Vagina (tissue), 2 donors: Measurements from ENCODE around the gene HOXD8. TPM values are rescaled to one million over a fixed set of nuclear protein-coding genes. Genes with fewer than 3 reads are reported as not detected.

Source experiments
- DNase-seq, 2 donors: peaks; one replicate each; pipeline ENCODE4 v3.0.0-alpha.2; 2017; ENCODE audit errors: extremely low spot score in 2 of 2
- H3K27ac ChIP-seq: fragments of 200-600 bp; sonication (generic); one replicate; pipeline ENCODE4 v1.5.1; 2019
- H3K27me3 ChIP-seq: fragments of 200-600 bp; sonication (generic); one replicate; pipeline ENCODE4 v1.5.1; 2019
- H3K36me3 ChIP-seq, 2 donors: fragments of 200-600 bp; sonication (generic); one replicate each; pipeline ENCODE4 v1.5.1; 2017 to 2019
- H3K4me1 ChIP-seq: fragments of 200-600 bp; sonication (generic); one replicate; pipeline ENCODE4 v1.5.1; 2019
- H3K4me3 ChIP-seq, 2 donors: fragments of 200-600 bp; sonication (generic); 1 replicate in 1 of 2; 2 replicates in 1 of 2; pipeline ENCODE4 v1.5.1; 2016 to 2019
- H3K9me3 ChIP-seq: fragments of 200-600 bp; sonication (generic); one replicate; pipeline ENCODE4 v1.5.1; 2019
- POLR2A ChIP-seq, 2 donors: fragments of 450-650 bp; IDR thresholded peaks; one replicate each; pipeline ENCODE4 v1.6.1; 2017; ENCODE audit warnings: antibody characterized with exemption in 2 of 2, mild to moderate bottlenecking in 2 of 2, moderate library complexity in 2 of 2
- POLR2AphosphoS5 ChIP-seq, 2 donors: sonication (generic); formaldehyde crosslinking; IDR thresholded peaks; one replicate each; pipeline ENCODE4 v1.9.0; 2017; ENCODE audit warnings: antibody characterized with exemption in 2 of 2, mild to moderate bottlenecking in 2 of 2, low read depth in 1 of 2; ENCODE audit not compliant: insufficient read depth in 1 of 2
- intact Hi-C: fragments of 100-400 bp; cut with DNase I; formaldehyde crosslinking; loops from one replicate; pipeline ENCODE4 v1.15.1; 2023
- total RNA-seq: library from RNA; depleted of rRNA; stranded (reverse); fragments of >200 nt; gene quantifications from one replicate; pipeline ENCODE4 v1.2.3, GENCODE V29; 2016
- TF ChIP-seq, protein P1 (sequence below), 3 experiments: fragments of 450-650 bp in 2 of 3; fragments of 200-600 bp in 1 of 3; sonication (generic) in 1 of 3; IDR thresholded peaks; one replicate each; pipeline ENCODE4 v1.5.1; 2017 to 2019; ENCODE audit warnings: antibody characterized with exemption in 3 of 3, mild to moderate bottlenecking in 2 of 3, moderate library complexity in 2 of 3

The HOXD8 gene
- total RNA-seq, 1 donor from 2014 or later = 10.3 TPM

DNA sequence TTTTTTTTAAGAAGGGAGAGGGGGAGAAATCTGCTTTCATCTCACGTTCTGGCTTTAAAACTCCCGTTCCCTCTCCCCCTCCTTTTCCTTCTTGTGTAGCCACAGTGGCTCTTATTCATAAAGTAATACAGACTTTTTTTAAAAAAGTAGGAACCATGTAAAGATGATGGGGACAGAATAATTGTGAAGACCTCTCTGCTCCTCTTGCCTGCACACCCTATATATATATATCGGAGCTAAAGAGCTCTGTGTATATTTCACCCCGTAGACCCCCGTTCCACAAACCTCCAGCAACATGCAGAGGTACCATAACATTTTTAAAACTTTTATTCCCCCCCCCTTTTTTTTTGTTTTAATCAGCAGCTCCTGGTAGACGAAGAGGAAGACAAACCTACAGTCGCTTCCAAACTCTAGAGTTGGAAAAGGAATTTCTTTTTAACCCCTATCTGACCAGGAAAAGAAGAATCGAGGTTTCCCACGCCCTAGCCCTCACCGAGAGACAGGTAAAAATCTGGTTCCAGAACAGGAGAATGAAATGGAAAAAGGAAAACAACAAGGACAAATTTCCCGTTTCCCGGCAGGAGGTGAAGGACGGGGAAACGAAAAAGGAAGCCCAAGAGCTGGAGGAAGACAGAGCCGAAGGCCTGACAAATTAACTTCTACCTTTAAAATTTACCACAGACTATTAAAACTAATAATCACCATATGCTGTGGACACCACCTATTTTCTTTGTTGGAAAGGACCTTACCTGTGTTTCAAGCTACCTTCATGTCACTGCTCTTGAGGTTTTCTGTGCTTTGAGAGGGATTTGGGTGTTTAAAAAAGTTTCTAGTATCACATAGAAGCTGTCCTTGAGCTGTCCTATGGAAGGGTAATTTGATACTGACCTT is 1.7 kb downstream of the HOXD8 start:
- intact Hi-C loops = loop anchor here (1.0 kb wide), 1 partner anchor 24 kb away; the partner anchor contains the start of gene HOXD11
- Histone ChIP-seq H3K4me1 (peaks cover 20% of the 10 kb centered on the region), H3K36me3 (no peaks in the 10 kb centered on the region), H3K27ac (peak overlapping the region; percentile 83), H3K9me3 (no peaks in the 10 kb centered on the region), H3K4me3 (peak overlapping the region; percentile 46 to 58), H3K27me3 (peaks cover 5% of the 10 kb centered on the region)
- no peak for DNase-seq
- TF ChIP-seq, protein P1, sequence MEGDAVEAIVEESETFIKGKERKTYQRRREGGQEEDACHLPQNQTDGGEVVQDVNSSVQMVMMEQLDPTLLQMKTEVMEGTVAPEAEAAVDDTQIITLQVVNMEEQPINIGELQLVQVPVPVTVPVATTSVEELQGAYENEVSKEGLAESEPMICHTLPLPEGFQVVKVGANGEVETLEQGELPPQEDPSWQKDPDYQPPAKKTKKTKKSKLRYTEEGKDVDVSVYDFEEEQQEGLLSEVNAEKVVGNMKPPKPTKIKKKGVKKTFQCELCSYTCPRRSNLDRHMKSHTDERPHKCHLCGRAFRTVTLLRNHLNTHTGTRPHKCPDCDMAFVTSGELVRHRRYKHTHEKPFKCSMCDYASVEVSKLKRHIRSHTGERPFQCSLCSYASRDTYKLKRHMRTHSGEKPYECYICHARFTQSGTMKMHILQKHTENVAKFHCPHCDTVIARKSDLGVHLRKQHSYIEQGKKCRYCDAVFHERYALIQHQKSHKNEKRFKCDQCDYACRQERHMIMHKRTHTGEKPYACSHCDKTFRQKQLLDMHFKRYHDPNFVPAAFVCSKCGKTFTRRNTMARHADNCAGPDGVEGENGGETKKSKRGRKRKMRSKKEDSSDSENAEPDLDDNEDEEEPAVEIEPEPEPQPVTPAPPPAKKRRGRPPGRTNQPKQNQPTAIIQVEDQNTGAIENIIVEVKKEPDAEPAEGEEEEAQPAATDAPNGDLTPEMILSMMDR (IDR thresholded peaks at IDR 0.05) = no peak
- TF ChIP-seq POLR2A (IDR thresholded peaks at IDR 0.05) (no peak), POLR2AphosphoS5 (IDR thresholded peaks at IDR 0.05; ENCODE audit: insufficient read depth in 1 of 2, low read depth in 1 of 2) (no peak)

DNA sequence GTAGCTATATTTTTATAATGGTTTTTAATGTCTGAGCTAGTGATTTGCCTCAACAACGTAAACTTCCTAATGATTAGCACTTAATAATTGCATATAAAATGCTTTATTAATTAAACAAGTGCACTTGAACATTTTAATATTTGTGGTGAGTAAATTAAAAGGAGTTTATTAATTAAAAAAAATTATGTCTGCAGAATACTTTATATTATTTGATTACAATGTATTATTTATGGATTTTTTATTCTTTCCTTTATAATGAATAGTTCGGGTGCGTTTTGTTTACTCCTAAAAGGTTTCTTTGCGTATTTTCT is 2.3 kb downstream of the HOXD8 start:
- H3K4me1 ChIP-seq = peaks cover 24% of the 10 kb centered on the region
- no peaks in the 10 kb centered on the region for H3K9me3 ChIP-seq
- H3K36me3 ChIP-seq = no peaks in the 10 kb centered on the region
- TF ChIP-seq POLR2A (IDR thresholded peaks at IDR 0.05) (no peak), POLR2AphosphoS5 (IDR thresholded peaks at IDR 0.05; ENCODE audit: insufficient read depth in 1 of 2, low read depth in 1 of 2) (no peak)
- TF ChIP-seq, protein P1 (IDR thresholded peaks at IDR 0.05) = no peak
- no peak for DNase-seq
- peak overlapping the region in 1 of 2 donors; percentile 46 for H3K4me3 ChIP-seq
- H3K27me3 ChIP-seq = peaks cover 5% of the 10 kb centered on the region
- intact Hi-C loops = no loop called here
- H3K27ac ChIP-seq = peak overlapping the region; percentile 83

DNA sequence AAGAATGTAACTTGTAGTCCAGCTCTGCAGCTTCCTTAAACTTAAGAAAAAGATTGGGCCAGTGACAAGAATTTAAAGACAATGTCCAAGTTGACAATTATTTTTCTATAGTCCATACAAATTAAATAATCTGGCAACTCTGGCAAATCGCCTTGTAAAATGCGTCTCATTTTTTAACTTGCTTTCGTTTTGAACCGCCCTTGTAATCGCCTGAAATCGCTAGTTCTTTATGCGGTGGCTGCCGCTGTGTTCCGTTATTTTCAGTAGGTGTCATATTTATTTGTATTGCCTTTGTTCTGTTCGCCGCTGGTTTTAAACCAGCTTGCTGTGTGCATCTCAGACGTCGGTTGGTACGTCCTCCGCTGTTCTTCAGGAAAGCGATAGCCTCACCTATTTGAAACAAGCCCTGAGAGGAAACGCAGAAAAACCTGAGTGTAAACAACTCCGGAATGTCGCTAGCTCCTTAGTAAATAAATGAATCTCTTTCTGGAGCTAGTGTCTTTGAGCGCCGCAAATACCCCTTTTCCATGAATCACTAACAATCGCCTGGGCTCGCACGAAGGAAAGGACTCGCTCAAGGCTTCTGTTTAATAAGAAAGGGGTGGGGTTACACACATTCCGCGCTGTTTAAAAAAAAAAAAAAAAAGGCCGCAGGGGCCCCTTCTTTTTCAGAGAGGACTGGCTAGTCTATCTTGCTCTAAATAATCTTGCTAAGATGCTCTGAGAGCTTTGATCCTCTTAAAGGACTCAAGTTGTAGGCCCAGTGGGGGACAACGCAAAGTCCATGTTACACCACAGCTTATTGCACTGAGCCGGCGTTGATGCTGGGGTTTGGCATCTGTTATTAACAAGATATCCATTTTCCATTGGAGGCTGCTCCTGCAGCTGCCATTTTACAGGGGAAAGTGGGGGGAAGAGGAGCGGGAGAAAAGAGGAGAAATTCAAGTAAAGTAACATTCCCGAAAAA is 3.0 kb downstream of the HOXD8 start:
- no peaks in the 10 kb centered on the region for H3K9me3 ChIP-seq
- TF ChIP-seq POLR2AphosphoS5 (IDR thresholded peaks at IDR 0.05; ENCODE audit: insufficient read depth in 1 of 2, low read depth in 1 of 2) = no peak
- no peak for TF ChIP-seq POLR2A (IDR thresholded peaks at IDR 0.05)
- TF ChIP-seq, protein P1 (IDR thresholded peaks at IDR 0.05) = no peak
- H3K27ac ChIP-seq = peak overlapping the region; percentile 83
- H3K36me3 ChIP-seq = no peaks in the 10 kb centered on the region
- peak overlapping the region; percentile 9 to 25 for H3K4me3 ChIP-seq
- intact Hi-C loops = no loop called here
- H3K27me3 ChIP-seq = peaks cover 5% of the 10 kb centered on the region
- H3K4me1 ChIP-seq = peaks cover 24% of the 10 kb centered on the region
- no peak for DNase-seq

DNA sequence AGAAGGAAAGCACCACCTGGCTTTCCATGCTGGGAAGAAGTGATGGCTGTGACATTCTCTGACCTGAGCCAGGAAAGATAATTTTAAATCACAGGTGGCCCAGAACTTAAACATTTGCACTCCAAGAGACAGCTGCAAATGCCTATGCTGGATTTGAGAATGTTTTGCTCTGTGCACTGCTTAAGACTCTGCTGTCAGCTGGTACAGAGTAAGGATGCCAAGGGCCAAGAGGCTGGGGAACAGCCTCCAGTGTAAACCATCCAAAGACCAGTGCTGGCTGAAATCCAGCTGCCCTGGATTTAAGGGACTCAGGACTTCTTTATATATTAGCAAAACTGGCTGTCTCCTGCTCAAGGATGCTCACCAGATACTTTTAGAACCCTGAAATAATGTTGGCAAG is 3.9 kb downstream of the HOXD8 start:
- peaks cover 24% of the 10 kb centered on the region for H3K4me1 ChIP-seq
- TF ChIP-seq, protein P1 (IDR thresholded peaks at IDR 0.05) = no peak
- TF ChIP-seq POLR2A (IDR thresholded peaks at IDR 0.05) (no peak), POLR2AphosphoS5 (IDR thresholded peaks at IDR 0.05; ENCODE audit: insufficient read depth in 1 of 2, low read depth in 1 of 2) (no peak)
- H3K27me3 ChIP-seq = peaks cover 5% of the 10 kb centered on the region
- no peaks in the 10 kb centered on the region for H3K36me3 ChIP-seq
- DNase-seq = no peak
- intact Hi-C loops = no loop called here
- H3K4me3 ChIP-seq = no peak overlapping the region
- peak overlapping the region; percentile 83 for H3K27ac ChIP-seq
- no peaks in the 10 kb centered on the region for H3K9me3 ChIP-seq
